A549 (cell line): ENCODE results near the gene LIN28A. TPM values are rescaled to one million over a fixed set of nuclear protein-coding genes. Genes with fewer than 3 reads are reported as not detected.

Experiments
- ATAC-seq, 2 experiments: fragments of 200-7000 bp in 1 of 2; fragments of >200 bp in 1 of 2; cut with Nextera tagmentation in 1 of 2; cut with Tn5 transposase in 1 of 2; 3 replicates each; pipeline versions ENCODE4 v1.8.0 to v1.9.1; 2018 to 2020; ENCODE audit warnings: mild to moderate bottlenecking in 1 of 2, moderate library complexity in 1 of 2
- CTCF ChIA-PET: fragments of 300-600 bp; sonication (Branson Sonifier 250); formaldehyde crosslinking; extraction: SDS; loops from one replicate; lab custom pipeline; 2021; ENCODE audit warnings: antibody characterized with exemption, inconsistent platforms; lab: Yijun Ruan, JAX
- POLR2A ChIA-PET: fragments of 350-600 bp; formaldehyde crosslinking; extraction: SDS; loops from one replicate; lab custom pipeline; 2021; ENCODE audit warnings: antibody characterized with exemption, inconsistent platforms; lab: Yijun Ruan, JAX
- DNase-seq, 2 experiments: peaks; one replicate each; pipeline versions ENCODE4 v3.0.0 to v3.0.0-alpha.2; 2011 to 2016; ENCODE audit warnings: low read depth in 1 of 2, low spot score in 1 of 2
- FAIRE-seq: peaks from 2 replicates; lab custom pipeline; 2011; peaks lifted over from hg19 to GRCh38; lab: Jason Lieb, UNC
- H3K27ac ChIP-seq, 2 experiments: fragments of >200 bp; sonication (Bioruptor Twin); formaldehyde crosslinking; 3 replicates each; pipeline ENCODE4 v1.5.1; 2016 to 2017
- H3K4me1 ChIP-seq: fragments of >200 bp; sonication (Bioruptor Twin); formaldehyde crosslinking; 3 replicates; pipeline ENCODE4 v1.6.1; 2016
- H3K4me2 ChIP-seq: fragments of >200 bp; sonication (Bioruptor Twin); formaldehyde crosslinking; 3 replicates; pipeline ENCODE4 v1.6.1; 2016
- H3K4me3 ChIP-seq: fragments of >200 bp; sonication (Bioruptor Twin); formaldehyde crosslinking; 3 replicates; pipeline ENCODE4 v1.5.1; 2016
- H3K9me3 ChIP-seq: fragments of >200 bp; sonication (Bioruptor Twin); formaldehyde crosslinking; 3 replicates; pipeline ENCODE4 v1.6.1; 2016
- CHD2 ChIP-seq: fragments of 150-350 bp; IDR thresholded peaks from 2 replicates; pipeline ENCODE4 v1.6.1; 2014; ENCODE audit warnings: low read length; ENCODE audit not compliant: partially characterized antibody
- EHMT2 ChIP-seq: fragments of 200-600 bp; sonication (generic); IDR thresholded peaks from 2 replicates; pipeline ENCODE4 v1.6.1; 2016; ENCODE audit warnings: antibody characterized with exemption, low read depth, mild to moderate bottlenecking, moderate library complexity
- FOSL2 ChIP-seq, 2 experiments: fragments of 450-650 bp in 1 of 2; fragments of >200 bp in 1 of 2; sonication (Bioruptor Twin) in 1 of 2; formaldehyde crosslinking; IDR thresholded peaks; 2 replicates each; pipeline versions ENCODE4 v1.5.0 to v1.6.1; 2016 to 2020; ENCODE audit warnings: mild to moderate bottlenecking in 1 of 2, moderate library complexity in 1 of 2
- FOXS1 ChIP-seq: fragments of 250-450 bp; sonication (Bioruptor Pico); IDR thresholded peaks from 2 replicates; pipeline ENCODE4 v1.5.0; 2020; ENCODE audit warnings: mild to moderate bottlenecking, moderate library complexity
- HEYL ChIP-seq: fragments of 250-450 bp; sonication (Bioruptor Pico); IDR thresholded peaks from 2 replicates; pipeline ENCODE4 v1.8.0; 2021; ENCODE audit warnings: mild to moderate bottlenecking, moderate library complexity
- HOXA7 ChIP-seq: fragments of 250-450 bp; sonication (Bioruptor Pico); IDR thresholded peaks from 2 replicates; pipeline ENCODE4 v1.5.0; 2020; ENCODE audit warnings: mild to moderate bottlenecking, moderate library complexity
- JUN ChIP-seq, 2 experiments: fragments of >200 bp; sonication (Bioruptor Twin); formaldehyde crosslinking; IDR thresholded peaks; 2 replicates in 1 of 2; 3 replicates in 1 of 2; pipeline ENCODE4 v1.6.1; 2016 to 2017
- JUNB ChIP-seq: fragments of >200 bp; sonication (Bioruptor Twin); formaldehyde crosslinking; IDR thresholded peaks from 2 replicates; pipeline ENCODE4 v1.6.1; 2016
- MAFK ChIP-seq: fragments of 450-650 bp; IDR thresholded peaks from 2 replicates; pipeline ENCODE4 v1.6.1; 2014; ENCODE audit not compliant: partially characterized antibody
- MYC ChIP-seq: IDR thresholded peaks from 2 replicates; pipeline ENCODE4 v1.6.1; 2012; ENCODE audit warnings: mild to moderate bottlenecking, inconsistent platforms, low read length, improper control_type of control experiment, borderline replicate concordance
- NR3C1 ChIP-seq: fragments of >200 bp; sonication (Bioruptor Twin); formaldehyde crosslinking; IDR thresholded peaks from 3 replicates; pipeline ENCODE4 v1.6.1; 2017
- POLR2A ChIP-seq: IDR thresholded peaks from 2 replicates; pipeline ENCODE4 v1.6.1; 2012; ENCODE audit warnings: mild to moderate bottlenecking, low read length
- POLR2AphosphoS2 ChIP-seq: conservative IDR thresholded peaks from 2 replicates; pipeline ENCODE4 v1.6.1; 2012; ENCODE audit warnings: low read length, improper control_type of control experiment, inconsistent platforms
- RARB ChIP-seq: fragments of 250-450 bp; sonication (Bioruptor Pico); IDR thresholded peaks from 2 replicates; pipeline ENCODE4 v1.8.0; 2021; ENCODE audit warnings: mild to moderate bottlenecking, moderate library complexity
- RCOR1 ChIP-seq: fragments of 150-350 bp; IDR thresholded peaks from 2 replicates; pipeline ENCODE4 v1.6.1; 2014; ENCODE audit warnings: antibody characterized with exemption, low read length, low read depth
- REST ChIP-seq: fragments of 200-600 bp; sonication (generic); IDR thresholded peaks from 2 replicates; pipeline ENCODE4 v1.6.1; 2016; ENCODE audit warnings: antibody characterized with exemption, mild to moderate bottlenecking, moderate library complexity
- RFX5 ChIP-seq: fragments of 450-650 bp; IDR thresholded peaks from 2 replicates; pipeline ENCODE4 v1.7.1; 2014; ENCODE audit warnings: antibody characterized with exemption, mild to moderate bottlenecking, moderate library complexity
- RNF2 ChIP-seq: fragments of 200-600 bp; sonication (generic); IDR thresholded peaks from 2 replicates; pipeline ENCODE4 v1.6.1; 2016; ENCODE audit warnings: low read depth, mild to moderate bottlenecking, antibody characterized with exemption, moderate library complexity, borderline replicate concordance
- SMC3 ChIP-seq: fragments of >200 bp; sonication (Bioruptor Twin); formaldehyde crosslinking; IDR thresholded peaks from 3 replicates; pipeline ENCODE4 v1.6.1; 2018; ENCODE audit warnings: inconsistent platforms
- SREBF2 ChIP-seq: fragments of 450-650 bp; IDR thresholded peaks from 2 replicates; pipeline ENCODE4 v1.6.1; 2014; ENCODE audit warnings: mild to moderate bottlenecking, moderate library complexity
- TFCP2L1 ChIP-seq: fragments of 250-450 bp; sonication (Bioruptor Pico); IDR thresholded peaks from 2 replicates; pipeline ENCODE4 v1.5.0; 2021; ENCODE audit warnings: mild to moderate bottlenecking
- ZFP36 ChIP-seq: fragments of 450-650 bp; IDR thresholded peaks from 2 replicates; pipeline ENCODE4 v1.6.1; 2014; ENCODE audit warnings: borderline replicate concordance; ENCODE audit not compliant: partially characterized antibody
- ZSCAN20 ChIP-seq: fragments of 250-450 bp; sonication (Bioruptor Pico); IDR thresholded peaks from 2 replicates; pipeline ENCODE4 v1.8.0; 2022; ENCODE audit warnings: mild to moderate bottlenecking, moderate library complexity
- WGBS: methylation state at CpG from one replicate; pipeline ENCODE4 v1.1.6; 2017; ENCODE audit errors: missing lambda C conversion rate; 5-methylcytosine and 5-hydroxymethylcytosine counted together
- polyA plus RNA-seq, 4 experiments: library from polyadenylated mRNA; depleted of rRNA in 3 of 4; stranded (reverse); fragments of >200 nt; fragmentation: RNase III in 1 of 4; extraction: RNeasy Plus Mini Kit Qiagen cat#74134 plus additional on column Dnase treatment in 1 of 4; gene quantifications; 2 replicates in 3 of 4; 3 replicates in 1 of 4; pipeline ENCODE4 v1.2.3, GENCODE V29; 2011 to 2017
- TF ChIP-seq, protein P1 (sequence below): fragments of 250-450 bp; sonication (Bioruptor Pico); IDR thresholded peaks from 2 replicates; pipeline ENCODE4 v1.5.0; 2020; ENCODE audit warnings: low read depth, mild to moderate bottlenecking, moderate library complexity
- TF ChIP-seq, protein P2 (sequence below): fragments of 250-450 bp; sonication (Bioruptor Pico); IDR thresholded peaks from 2 replicates; pipeline ENCODE4 v1.5.0; 2021; ENCODE audit warnings: mild to moderate bottlenecking, moderate library complexity, borderline replicate concordance
- TF ChIP-seq, protein P3 (sequence below): IDR thresholded peaks from 2 replicates; pipeline ENCODE4 v1.6.1; 2012; ENCODE audit warnings: low read depth, borderline replicate concordance

LIN28A gene
- polyA plus RNA-seq, 2 of the 4 experiments (the other 2 are of a cell fraction), result 0.03 to 0.04 TPM

GRCh38 chr1:26375081-26375480 is 35.5 kb upstream of the LIN28A start:
- no peak for ATAC-seq
- H3K4me2 ChIP-seq, result no peak overlapping the region
- POLR2A ChIA-PET, result no interaction called here
- DNase-seq, result no peak
- no peak overlapping the region for H3K4me3 ChIP-seq
- CTCF ChIA-PET, result interaction anchor here (0.7 to 8.1 kb wide), 8 partner anchors 12 to 99 kb away, joined by 3 to 85 read pairs (median 4); no protein-coding TSS in a partner anchor
- H3K27ac ChIP-seq, result 0 out of 6 replicates have a peak overlapping the region, but pooled peaks of 1 of the 2 experiments have one; percentile 37
- FAIRE-seq, result no peak
- 92% methylated on average over 6 of the region's 6 CpGs for WGBS
- H3K4me1 ChIP-seq, result peaks cover 23% of the 10 kb centered on the region
- TF ChIP-seq MAFK, result no peak
- TF ChIP-seq RFX5, result no peak
- no peak for TF ChIP-seq POLR2AphosphoS2
- no peak for TF ChIP-seq POLR2A
- TF ChIP-seq SMC3, result no peak
- TF ChIP-seq REST, result no peak
- TF ChIP-seq, protein P1, sequence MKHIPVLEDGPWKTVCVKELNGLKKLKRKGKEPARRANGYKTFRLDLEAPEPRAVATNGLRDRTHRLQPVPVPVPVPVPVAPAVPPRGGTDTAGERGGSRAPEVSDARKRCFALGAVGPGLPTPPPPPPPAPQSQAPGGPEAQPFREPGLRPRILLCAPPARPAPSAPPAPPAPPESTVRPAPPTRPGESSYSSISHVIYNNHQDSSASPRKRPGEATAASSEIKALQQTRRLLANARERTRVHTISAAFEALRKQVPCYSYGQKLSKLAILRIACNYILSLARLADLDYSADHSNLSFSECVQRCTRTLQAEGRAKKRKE (CRISPR knock-in tag), result no peak
- TF ChIP-seq JUNB, result no peak
- no peak for TF ChIP-seq FOXS1 (CRISPR knock-in tag)
- TF ChIP-seq RCOR1, result no peak
- TF ChIP-seq, protein P2, sequence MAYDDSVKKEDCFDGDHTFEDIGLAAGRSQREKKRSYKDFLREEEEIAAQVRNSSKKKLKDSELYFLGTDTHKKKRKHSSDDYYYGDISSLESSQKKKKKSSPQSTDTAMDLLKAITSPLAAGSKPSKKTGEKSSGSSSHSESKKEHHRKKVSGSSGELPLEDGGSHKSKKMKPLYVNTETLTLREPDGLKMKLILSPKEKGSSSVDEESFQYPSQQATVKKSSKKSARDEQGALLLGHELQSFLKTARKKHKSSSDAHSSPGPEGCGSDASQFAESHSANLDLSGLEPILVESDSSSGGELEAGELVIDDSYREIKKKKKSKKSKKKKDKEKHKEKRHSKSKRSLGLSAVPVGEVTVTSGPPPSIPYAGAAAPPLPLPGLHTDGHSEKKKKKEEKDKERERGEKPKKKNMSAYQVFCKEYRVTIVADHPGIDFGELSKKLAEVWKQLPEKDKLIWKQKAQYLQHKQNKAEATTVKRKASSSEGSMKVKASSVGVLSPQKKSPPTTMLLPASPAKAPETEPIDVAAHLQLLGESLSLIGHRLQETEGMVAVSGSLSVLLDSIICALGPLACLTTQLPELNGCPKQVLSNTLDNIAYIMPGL (CRISPR knock-in tag), result no peak
- TF ChIP-seq EHMT2, result no peak
- no peak for TF ChIP-seq HEYL (CRISPR knock-in tag)
- no peak for TF ChIP-seq RNF2
- H3K9me3 ChIP-seq, result no peaks in the 10 kb centered on the region

GRCh38 chr1:26376050-26376449 is 34.6 kb upstream of the LIN28A start:
- POLR2A ChIA-PET, result no interaction called here
- Histone ChIP-seq H3K27ac (no peak overlapping the region), H3K4me1 (peaks cover 23% of the 10 kb centered on the region), H3K9me3 (no peaks in the 10 kb centered on the region), H3K4me2 (no peak overlapping the region), H3K4me3 (no peak overlapping the region)
- ATAC-seq (no peak), DNase-seq (no peak), FAIRE-seq (no peak)
- TF ChIP-seq HEYL (CRISPR knock-in tag) (no peak), RARB (CRISPR knock-in tag) (no peak), ZSCAN20 (CRISPR knock-in tag) (no peak), JUN (IDR thresholded peaks at IDR 0.05) (no peak), HOXA7 (CRISPR knock-in tag) (no peak), FOSL2 (IDR thresholded peaks at IDR 0.05) (no peak), FOSL2 (CRISPR knock-in tag; IDR thresholded peaks at IDR 0.05) (no peak), MYC (no peak), SREBF2 (no peak), ZFP36 (no peak), NR3C1 (no peak), TFCP2L1 (CRISPR knock-in tag) (no peak), CHD2 (no peak)
- TF ChIP-seq, protein P3, sequence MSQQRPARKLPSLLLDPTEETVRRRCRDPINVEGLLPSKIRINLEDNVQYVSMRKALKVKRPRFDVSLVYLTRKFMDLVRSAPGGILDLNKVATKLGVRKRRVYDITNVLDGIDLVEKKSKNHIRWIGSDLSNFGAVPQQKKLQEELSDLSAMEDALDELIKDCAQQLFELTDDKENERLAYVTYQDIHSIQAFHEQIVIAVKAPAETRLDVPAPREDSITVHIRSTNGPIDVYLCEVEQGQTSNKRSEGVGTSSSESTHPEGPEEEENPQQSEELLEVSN, result no peak
- 82% methylated on average over 4 of the region's 4 CpGs for WGBS
- CTCF ChIA-PET, result interaction anchor here (0.9 to 8.1 kb wide), 5 partner anchors 13 to 134 kb away, joined by 3 to 85 read pairs (median 15); no protein-coding TSS in a partner anchor
